Astrocyte (in vitro differentiated cells and primary cell): ENCODE measurements around the gene CNTLN. TPM values are rescaled to one million over a fixed set of nuclear protein-coding genes. Genes with fewer than 3 reads are reported as not detected.
A peak's percentile ranks its signal among the peaks of the same experiment; 100 is the strongest.
"Not testable (repeated sequence)": the region's sequence is repeated elsewhere in the genome, so short reads cannot be mapped to it uniquely, and the experiment has no call there.

Source experiments
- DNase-seq: peaks from one replicate; pipeline ENCODE4 v3.0.0-alpha.2; 2010; ENCODE audit warnings: low read depth
- FAIRE-seq: peaks from 2 replicates; lab custom pipeline; 2011; peaks lifted over from hg19 to GRCh38; lab: Jason Lieb, UNC
- H2AFZ ChIP-seq: 2 replicates; pipeline ENCODE4 v1.6.0; 2012; ENCODE audit warnings: low read depth, low read length, inconsistent platforms
- H3K27ac ChIP-seq: 2 replicates; pipeline ENCODE4 v1.5.1; 2011; ENCODE audit warnings: low read depth, low read length, inconsistent platforms
- H3K27me3 ChIP-seq: 2 replicates; pipeline ENCODE4 v1.6.0; 2011; ENCODE audit warnings: low read length, inconsistent platforms; ENCODE audit not compliant: insufficient read depth
- H3K36me3 ChIP-seq: 2 replicates; pipeline ENCODE4 v1.5.1; 2011; ENCODE audit warnings: low read length, inconsistent platforms; ENCODE audit not compliant: insufficient read depth
- H3K4me1 ChIP-seq: 2 replicates; pipeline ENCODE4 v1.5.1; 2011; ENCODE audit warnings: low read length, inconsistent platforms; ENCODE audit not compliant: insufficient read depth
- H3K4me2 ChIP-seq: 2 replicates; pipeline ENCODE4 v1.6.0; 2012; ENCODE audit warnings: low read length, inconsistent platforms
- H3K4me3 ChIP-seq: 2 replicates; pipeline ENCODE4 v1.5.1; 2011; ENCODE audit warnings: low read depth, mild to moderate bottlenecking, low read length, inconsistent platforms; ENCODE audit not compliant: insufficient read depth
- H3K79me2 ChIP-seq: 2 replicates; pipeline ENCODE4 v1.6.0; 2012; ENCODE audit warnings: mild to moderate bottlenecking, low read length, inconsistent platforms; ENCODE audit not compliant: insufficient read depth
- H3K9ac ChIP-seq: 2 replicates; pipeline ENCODE4 v1.6.0; 2012; ENCODE audit warnings: mild to moderate bottlenecking, low read length, inconsistent platforms
- H3K9me3 ChIP-seq: 2 replicates; pipeline ENCODE4 v1.5.1; 2012; ENCODE audit warnings: low read depth, mild to moderate bottlenecking, low read length, inconsistent platforms; ENCODE audit not compliant: insufficient read depth
- H4K20me1 ChIP-seq: 2 replicates; pipeline ENCODE4 v1.6.0; 2012; ENCODE audit warnings: low read length, inconsistent platforms; ENCODE audit not compliant: insufficient read depth
- H3K27ac Mint-ChIP-seq: one replicate; pipeline ENCODE4 v1.8.0; 2021; ENCODE audit warnings: mild to moderate bottlenecking, mixed read lengths; ENCODE audit not compliant: unreplicated experiment
- H3K27me3 Mint-ChIP-seq: one replicate; pipeline ENCODE4 v1.8.0; 2021; ENCODE audit warnings: low read depth, mixed read lengths; ENCODE audit not compliant: unreplicated experiment
- H3K36me3 Mint-ChIP-seq: one replicate; pipeline ENCODE4 v1.8.0; 2021; ENCODE audit warnings: low read depth, mixed read lengths; ENCODE audit not compliant: unreplicated experiment
- H3K4me1 Mint-ChIP-seq: one replicate; pipeline ENCODE4 v1.8.0; 2021; ENCODE audit warnings: low read depth, mixed read lengths; ENCODE audit not compliant: unreplicated experiment
- H3K4me3 Mint-ChIP-seq: one replicate; pipeline ENCODE4 v1.8.0; 2021; ENCODE audit warnings: mild to moderate bottlenecking, moderate library complexity, mixed read lengths; ENCODE audit not compliant: unreplicated experiment
- H3K9me3 Mint-ChIP-seq: one replicate; pipeline ENCODE4 v1.8.0; 2021; ENCODE audit warnings: mild to moderate bottlenecking, mixed read lengths; ENCODE audit not compliant: unreplicated experiment
- CTCF ChIP-seq: IDR thresholded peaks from 2 replicates; pipeline ENCODE4 v1.5.1; 2011; ENCODE audit warnings: low read depth, mild to moderate bottlenecking, inconsistent platforms, low read length, moderate library complexity; ENCODE audit not compliant: insufficient read depth
- EZH2 ChIP-seq: IDR thresholded peaks from 2 replicates; pipeline ENCODE4 v1.6.1; 2012; ENCODE audit warnings: mild to moderate bottlenecking, low read length, inconsistent platforms; ENCODE audit not compliant: insufficient read depth
- total RNA-seq: library from RNA; stranded (reverse); gene quantifications from 2 replicates; pipeline ENCODE4 v1.2.1, GENCODE V29; 2021

The CNTLN gene
- total RNA-seq, 1 donor from 2014 or later, result 4.4 TPM

- Mint-ChIP-seq H3K36me3 (peaks cover 3% of the 10 kb centered on the region), H3K27me3 (no peaks in the 10 kb centered on the region), H3K4me3 (no peak overlapping the region), H3K9me3 (peaks cover 2% of the 10 kb centered on the region), H3K4me1 (peaks cover 10% of the 10 kb centered on the region), H3K27ac (no peak overlapping the region)
- Histone ChIP-seq H2AFZ (no peak overlapping the region), H3K4me1 (no peaks in the 10 kb centered on the region), H3K27me3 (no peaks in the 10 kb centered on the region), H3K4me3 (no peak overlapping the region), H3K79me2 (no peaks in the 10 kb centered on the region), H3K4me2 (no peak overlapping the region), H3K9ac (no peak overlapping the region), H3K9me3 (no peaks in the 10 kb centered on the region), H4K20me1 (no peaks in the 10 kb centered on the region), H3K36me3 (peaks cover 2% of the 10 kb centered on the region), H3K27ac (no peak overlapping the region)
- FAIRE-seq (peak; percentile 50), DNase-seq (peak; percentile 69)
- no peak for TF ChIP-seq EZH2
Observed at GRCh38 chr9:17349831-17350230, 215.0 kb downstream of the CNTLN start.

- H3K4me1 Mint-ChIP-seq, H3K27me3 Mint-ChIP-seq, H4K20me1 ChIP-seq, H3K4me3 ChIP-seq, H3K4me1 ChIP-seq, H3K27ac ChIP-seq, H3K9ac ChIP-seq, H3K4me2 ChIP-seq, H2AFZ ChIP-seq, DNase-seq, H3K36me3 Mint-ChIP-seq, H3K79me2 ChIP-seq, H3K27me3 ChIP-seq, H3K36me3 ChIP-seq, H3K4me3 Mint-ChIP-seq, H3K9me3 ChIP-seq, H3K9me3 Mint-ChIP-seq, H3K27ac Mint-ChIP-seq, FAIRE-seq: not testable (repeated sequence)
Observed at GRCh38 chr9:17354006-17354405, 219.2 kb downstream of the CNTLN start.

- no peaks in the 10 kb centered on the region for H3K4me1 ChIP-seq
- H3K27ac ChIP-seq, result no peak overlapping the region
- FAIRE-seq (no peak), DNase-seq (no peak)
- Mint-ChIP-seq H3K27ac (no peak overlapping the region), H3K36me3 (no peaks in the 10 kb centered on the region), H3K27me3 (no peaks in the 10 kb centered on the region), H3K4me1 (peaks cover 3% of the 10 kb centered on the region), H3K4me3 (no peak overlapping the region), H3K9me3 (no peaks in the 10 kb centered on the region)
- no peaks in the 10 kb centered on the region for H3K79me2 ChIP-seq
- no peak overlapping the region for H2AFZ ChIP-seq
- H3K9me3 ChIP-seq, result no peaks in the 10 kb centered on the region
- H3K27me3 ChIP-seq, result no peaks in the 10 kb centered on the region
- H3K4me3 ChIP-seq, result no peak overlapping the region
- H4K20me1 ChIP-seq, result no peaks in the 10 kb centered on the region
- H3K4me2 ChIP-seq, result no peak overlapping the region
- no peak for TF ChIP-seq CTCF
- TF ChIP-seq EZH2, result no peak
- no peaks in the 10 kb centered on the region for H3K36me3 ChIP-seq
- no peak overlapping the region for H3K9ac ChIP-seq
Observed at GRCh38 chr9:17361378-17361777, 226.5 kb downstream of the CNTLN start.
